Activated CD4-positive, alpha-beta T cell treated with anti-CD3 and anti-CD28 coated beads, Interleukin-2, amount 10 ng/mL, durations not matched to agents 7 days and 5 days (primary cell): ENCODE data around the gene VWA3B. TPM values are rescaled to one million over a fixed set of nuclear protein-coding genes. Genes with fewer than 3 reads are reported as not detected.
"Not testable (repeated sequence)": the region's sequence is repeated elsewhere in the genome, so short reads cannot be mapped to it uniquely, and the experiment has no call there.

Source experiments
- CTCF ChIA-PET: fragments of 350-600 bp; sonication (Branson Sonifier 250); formaldehyde crosslinking; loops from one replicate; lab custom pipeline; 2021; ENCODE audit warnings: antibody characterized with exemption; lab: Charles Lee
- POLR2A ChIA-PET: fragments of 350-600 bp; sonication (Branson Sonifier 250); formaldehyde crosslinking; loops from one replicate; lab custom pipeline; 2021; ENCODE audit warnings: antibody characterized with exemption; lab: Charles Lee
- DNase-seq: peaks from one replicate; pipeline ENCODE4 v3.0.0-alpha.2; 2020
- H3K27ac Mint-ChIP-seq: one replicate; pipeline ENCODE4 v1.8.0; 2021; ENCODE audit warnings: mild to moderate bottlenecking, moderate library complexity, mixed read lengths
- H3K27me3 Mint-ChIP-seq: one replicate; pipeline ENCODE4 v1.8.0; 2021; ENCODE audit warnings: mixed read lengths
- H3K36me3 Mint-ChIP-seq: one replicate; pipeline ENCODE4 v1.8.0; 2021; ENCODE audit warnings: low read depth, mixed read lengths
- H3K4me1 Mint-ChIP-seq: one replicate; pipeline ENCODE4 v1.8.0; 2021; ENCODE audit warnings: mixed read lengths
- H3K4me3 Mint-ChIP-seq: one replicate; pipeline ENCODE4 v1.8.0; 2021; ENCODE audit warnings: mild to moderate bottlenecking, moderate library complexity, mixed read lengths
- H3K9me3 Mint-ChIP-seq: one replicate; pipeline ENCODE4 v1.8.0; 2021; ENCODE audit warnings: mixed read lengths
- total RNA-seq, 2 experiments: library from RNA; stranded (reverse); gene quantifications; one replicate each; pipeline ENCODE4 v1.2.3, GENCODE V29; 2021

VWA3B gene
- total RNA-seq, 2 experiments from 2014 or later, result not detected

- ChIA-PET CTCF (no interaction called here), POLR2A (no interaction called here)
- Mint-ChIP-seq H3K27me3 (peaks cover 13% of the 10 kb centered on the region), H3K4me1 (peaks cover 8% of the 10 kb centered on the region), H3K36me3 (no peaks in the 10 kb centered on the region), H3K27ac (no peak overlapping the region), H3K9me3 (no peaks in the 10 kb centered on the region), H3K4me3 (no peak overlapping the region)
- no peak for DNase-seq
These were observed 39.1 kb downstream of the VWA3B start for GRCh38 chr2:98126061-98126460.

- Mint-ChIP-seq H3K27ac (no peak overlapping the region), H3K36me3 (no peaks in the 10 kb centered on the region), H3K4me1 (peaks cover 8% of the 10 kb centered on the region), H3K4me3 (no peak overlapping the region), H3K9me3 (no peaks in the 10 kb centered on the region), H3K27me3 (peaks cover 10% of the 10 kb centered on the region)
- ChIA-PET POLR2A (no interaction called here), CTCF (no interaction called here)
- no peak for DNase-seq
These were observed 40.4 kb downstream of the VWA3B start for GRCh38 chr2:98127229-98127989.

DNA sequence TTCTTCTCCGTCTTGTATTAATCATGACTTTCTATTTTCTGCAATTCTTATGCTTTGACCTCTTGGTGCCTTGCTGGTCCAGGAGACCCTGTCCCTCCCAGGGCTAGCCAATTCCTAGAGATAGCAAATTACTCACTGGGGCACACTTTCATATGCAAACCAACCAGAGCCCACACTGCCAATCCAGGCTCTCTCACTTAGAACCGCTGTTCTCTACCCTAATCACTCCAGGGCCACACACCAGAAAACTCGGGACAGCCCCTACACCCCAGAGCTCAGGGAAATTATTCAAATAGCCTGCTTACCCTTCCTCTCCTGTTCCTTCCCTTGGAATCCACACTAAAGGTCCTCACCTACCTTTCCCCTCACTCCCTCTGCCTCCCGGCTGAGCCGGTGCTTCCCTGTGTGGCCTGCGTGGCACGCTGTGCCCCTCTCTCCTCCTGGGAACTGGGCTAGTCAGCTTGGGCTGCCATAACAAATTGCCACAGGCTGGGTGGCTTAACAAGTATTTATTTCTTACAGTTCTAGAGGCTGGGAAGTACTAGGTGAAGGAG, 41.7 kb downstream of the VWA3B start:
- ChIA-PET CTCF (no interaction called here), POLR2A (no interaction called here)
- Mint-ChIP-seq H3K36me3 (no peaks in the 10 kb centered on the region), H3K9me3 (no peaks in the 10 kb centered on the region), H3K4me1 (peaks cover under 1% of the 10 kb centered on the region), H3K27ac (no peak overlapping the region), H3K4me3 (no peak overlapping the region), H3K27me3 (peaks cover 10% of the 10 kb centered on the region)
- no peak for DNase-seq

- H3K27me3 Mint-ChIP-seq, H3K36me3 Mint-ChIP-seq, H3K4me3 Mint-ChIP-seq, CTCF ChIA-PET, POLR2A ChIA-PET, H3K27ac Mint-ChIP-seq, H3K9me3 Mint-ChIP-seq, DNase-seq: not testable (repeated sequence)
- peaks cover 14% of the 10 kb centered on the region for H3K4me1 Mint-ChIP-seq
These were observed 43.1 kb downstream of the VWA3B start for GRCh38 chr2:98130073-98130472.

GRCh38 chr2:98134172-98135005, 47.4 kb downstream of the VWA3B start:
- no peaks in the 10 kb centered on the region for H3K9me3 Mint-ChIP-seq
- peak; percentile 29 for DNase-seq
- H3K4me3 Mint-ChIP-seq, result no peak overlapping the region
- no peak overlapping the region for H3K27ac Mint-ChIP-seq
- no peaks in the 10 kb centered on the region for H3K27me3 Mint-ChIP-seq
- no peaks in the 10 kb centered on the region for H3K36me3 Mint-ChIP-seq
- peaks cover 16% of the 10 kb centered on the region for H3K4me1 Mint-ChIP-seq
- ChIA-PET CTCF (interaction anchor here (0.9 to 1.0 kb wide), 2 partner anchors 11 to 13 kb away, joined by 3 to 4 read pairs; no protein-coding TSS in a partner anchor), POLR2A (no interaction called here)

- no peaks in the 10 kb centered on the region for H3K27me3 Mint-ChIP-seq
These were observed 50.2 kb downstream of the VWA3B start for GRCh38 chr2:98137196-98137595.

GRCh38 chr2:98138978-98139377, 52.0 kb downstream of the VWA3B start:
- CTCF ChIA-PET, DNase-seq, H3K9me3 Mint-ChIP-seq, H3K27me3 Mint-ChIP-seq, H3K27ac Mint-ChIP-seq, H3K4me3 Mint-ChIP-seq, POLR2A ChIA-PET, H3K36me3 Mint-ChIP-seq: not testable (repeated sequence)
- H3K4me1 Mint-ChIP-seq, result peaks cover 12% of the 10 kb centered on the region

More at GRCh38 chr2:98137196-98137595, 50.2 kb downstream of the VWA3B start:
- H3K27ac Mint-ChIP-seq, result no peak overlapping the region
- no peaks in the 10 kb centered on the region for H3K36me3 Mint-ChIP-seq
- peaks cover 2% of the 10 kb centered on the region for H3K9me3 Mint-ChIP-seq
- DNase-seq, result no peak
- ChIA-PET POLR2A (no interaction called here), CTCF (interaction anchor here (0.6 kb wide), 1 partner anchor 170 kb away, joined by 4 read pairs; no protein-coding TSS in a partner anchor)
- no peak overlapping the region for H3K4me3 Mint-ChIP-seq
- H3K4me1 Mint-ChIP-seq, result peaks cover 16% of the 10 kb centered on the region

DNA sequence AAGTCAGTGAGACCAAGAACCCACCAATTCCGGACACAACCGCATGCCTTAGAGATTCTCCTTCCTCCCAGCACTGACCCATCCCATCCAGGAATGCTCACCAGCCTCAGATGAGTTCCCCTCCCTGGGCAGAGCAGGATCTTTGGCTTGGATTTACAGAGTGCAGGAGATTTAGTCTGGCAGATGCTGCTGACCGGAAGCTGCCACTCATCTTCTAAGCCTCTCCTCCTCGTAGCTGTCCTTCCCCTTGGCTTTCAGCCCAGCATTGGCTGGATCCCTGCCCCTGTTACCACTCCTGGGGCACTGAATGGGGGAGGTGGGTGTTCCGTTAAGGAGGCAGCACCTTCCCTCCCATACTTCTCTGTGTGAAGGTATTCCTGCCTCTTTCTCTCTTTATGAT, 53.2 kb downstream of the VWA3B start:
- POLR2A ChIA-PET, result interaction anchor here (0.7 kb wide), 1 partner anchor 129 kb away, joined by 3 read pairs; no protein-coding TSS in a partner anchor
- H3K4me1 Mint-ChIP-seq, result peaks cover 2% of the 10 kb centered on the region
- H3K27me3 Mint-ChIP-seq, result no peaks in the 10 kb centered on the region

DNA sequence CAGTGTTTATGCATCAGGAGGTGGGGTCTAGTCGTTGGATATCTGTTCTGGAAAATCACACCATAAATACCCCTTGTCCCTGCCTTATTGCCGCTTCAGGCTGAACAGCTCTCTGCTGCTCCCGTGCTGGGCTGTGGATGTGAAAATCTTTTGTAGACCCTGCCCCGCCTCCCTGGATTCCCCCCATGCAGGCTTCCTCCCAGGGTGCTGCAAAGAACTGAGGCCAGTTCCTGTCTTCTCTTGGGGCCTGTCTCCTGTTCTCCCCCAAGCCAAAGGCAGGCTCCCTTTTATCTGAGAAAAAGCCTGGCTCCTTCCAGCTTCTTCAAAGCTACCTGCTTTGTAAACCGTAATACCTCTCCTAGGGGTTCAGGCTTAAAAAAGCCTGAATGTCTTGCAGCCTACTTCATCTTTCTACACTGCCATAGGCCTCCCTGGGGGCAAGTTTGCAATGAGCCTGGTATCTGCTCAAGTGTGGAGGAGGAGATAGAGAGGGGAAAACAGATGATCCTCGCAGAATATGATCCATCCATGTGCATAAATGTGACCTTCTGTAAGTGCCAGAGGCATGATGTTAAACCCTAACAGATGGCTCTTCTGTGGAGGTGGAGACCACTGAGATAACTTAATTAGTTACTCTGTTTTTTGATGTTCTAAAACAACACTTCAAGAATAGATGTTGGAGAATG, 55.3 kb downstream of the VWA3B start:
- H3K27ac Mint-ChIP-seq, result no peak overlapping the region
- CTCF ChIA-PET, result no interaction called here
- POLR2A ChIA-PET, result no interaction called here
- no peak for DNase-seq
- H3K4me3 Mint-ChIP-seq, result no peak overlapping the region
- H3K27me3 Mint-ChIP-seq, result peaks cover 2% of the 10 kb centered on the region
- H3K36me3 Mint-ChIP-seq, result no peaks in the 10 kb centered on the region
- H3K4me1 Mint-ChIP-seq, result no peaks in the 10 kb centered on the region
- H3K9me3 Mint-ChIP-seq, result peaks cover 2% of the 10 kb centered on the region

More for the DNA sequence above, 53.2 kb downstream of the VWA3B start:
- CTCF ChIA-PET, result no interaction called here
- Mint-ChIP-seq H3K4me3 (no peak overlapping the region), H3K27ac (no peak overlapping the region), H3K36me3 (no peaks in the 10 kb centered on the region), H3K9me3 (peaks cover 2% of the 10 kb centered on the region)
- DNase-seq, result no peak

DNA sequence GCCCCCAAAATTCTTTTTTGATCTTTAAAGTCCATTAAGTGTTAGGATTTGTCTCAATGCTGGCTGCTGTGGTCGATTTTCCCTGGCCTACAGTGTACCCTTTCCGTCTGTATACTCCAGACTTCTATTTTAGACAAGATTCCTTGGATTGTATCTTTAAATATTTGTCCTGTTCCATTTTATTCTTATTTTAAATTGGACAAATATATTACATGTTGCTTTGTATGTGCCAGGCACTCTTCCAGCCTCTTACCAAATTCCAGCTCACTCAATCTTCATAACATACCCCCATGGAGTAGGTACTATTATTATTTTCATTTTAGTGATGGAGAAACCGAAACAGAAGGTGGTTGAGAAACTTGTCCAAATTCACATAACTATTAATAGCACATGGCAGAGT, 58.1 kb downstream of the VWA3B start:
- no peak for DNase-seq
- Mint-ChIP-seq H3K27me3 (peaks cover 4% of the 10 kb centered on the region), H3K36me3 (no peaks in the 10 kb centered on the region), H3K4me1 (peaks cover 7% of the 10 kb centered on the region), H3K4me3 (no peak overlapping the region), H3K27ac (no peak overlapping the region), H3K9me3 (no peaks in the 10 kb centered on the region)
- ChIA-PET POLR2A (no interaction called here), CTCF (interaction anchor here (0.6 kb wide), 1 partner anchor 165 kb away, joined by 4 read pairs; no protein-coding TSS in a partner anchor)

DNA sequence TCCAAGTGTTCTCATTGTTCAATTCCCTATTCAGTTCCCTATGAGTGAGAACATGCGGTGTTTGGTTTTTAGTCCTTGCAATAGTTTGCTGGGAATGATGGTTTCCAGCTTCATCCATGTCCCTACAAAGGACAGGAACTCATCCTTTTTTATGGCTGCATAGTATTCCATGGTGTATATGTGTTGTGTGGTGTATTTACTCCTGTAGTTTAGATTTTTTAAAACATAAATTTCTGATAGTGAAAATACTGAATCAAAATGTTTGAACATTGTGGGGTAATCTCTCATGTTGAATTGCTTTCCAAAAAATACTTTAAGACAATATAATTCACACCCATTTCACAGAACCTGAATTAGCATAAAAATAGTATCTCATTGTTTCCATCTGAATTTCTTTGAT, 60.9 kb downstream of the VWA3B start:
- H3K9me3 Mint-ChIP-seq, H3K36me3 Mint-ChIP-seq, H3K27ac Mint-ChIP-seq, H3K27me3 Mint-ChIP-seq, H3K4me1 Mint-ChIP-seq, DNase-seq, H3K4me3 Mint-ChIP-seq, POLR2A ChIA-PET, CTCF ChIA-PET: not testable (repeated sequence)

GRCh38 chr2:98148595-98149332, 61.8 kb downstream of the VWA3B start:
- H3K4me3 Mint-ChIP-seq, result no peak overlapping the region
- H3K4me1 Mint-ChIP-seq, result peaks cover 9% of the 10 kb centered on the region
- no peaks in the 10 kb centered on the region for H3K36me3 Mint-ChIP-seq
- peaks cover 4% of the 10 kb centered on the region for H3K27me3 Mint-ChIP-seq
- POLR2A ChIA-PET, result no interaction called here
- CTCF ChIA-PET, result no interaction called here
- no peak overlapping the region for H3K27ac Mint-ChIP-seq
- no peak for DNase-seq
- no peaks in the 10 kb centered on the region for H3K9me3 Mint-ChIP-seq
